Measurements from ENCODE around the gene TMEM207. TPM values are rescaled to one million over a fixed set of nuclear protein-coding genes. Genes with fewer than 3 reads are reported as not detected.

TMEM207 gene
- total RNA-seq, 1 donor = not detected

DNA sequence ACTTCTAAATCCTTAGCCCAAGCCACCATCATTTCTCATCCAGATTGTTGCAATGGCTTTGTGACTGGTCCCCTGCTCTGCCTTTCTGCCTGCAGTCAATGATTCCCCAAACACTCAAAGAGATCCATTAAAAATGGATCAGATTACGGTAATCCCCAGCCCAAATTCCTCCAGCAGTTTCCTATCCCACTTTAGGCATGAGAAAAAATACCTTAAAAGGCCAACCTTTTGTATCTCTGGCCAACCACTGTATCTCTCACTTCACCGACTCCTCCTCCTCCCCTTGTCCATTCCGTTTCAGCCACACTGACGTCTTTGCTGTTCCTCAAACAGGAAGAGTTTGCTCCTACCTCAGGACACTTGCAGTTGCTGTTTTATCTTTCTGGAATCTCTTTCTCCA, 43.3 kb upstream of the TMEM207 start:
- no peaks in the 10 kb centered on the region for H3K27me3 ChIP-seq (ENCODE audit: insufficient read depth, low read length)
- H3K36me3 ChIP-seq (ENCODE audit: insufficient read depth, low read length) = no peaks in the 10 kb centered on the region
- no peaks in the 10 kb centered on the region for H3K79me2 ChIP-seq (ENCODE audit: insufficient read depth, low read length)
- TF ChIP-seq, protein P1, sequence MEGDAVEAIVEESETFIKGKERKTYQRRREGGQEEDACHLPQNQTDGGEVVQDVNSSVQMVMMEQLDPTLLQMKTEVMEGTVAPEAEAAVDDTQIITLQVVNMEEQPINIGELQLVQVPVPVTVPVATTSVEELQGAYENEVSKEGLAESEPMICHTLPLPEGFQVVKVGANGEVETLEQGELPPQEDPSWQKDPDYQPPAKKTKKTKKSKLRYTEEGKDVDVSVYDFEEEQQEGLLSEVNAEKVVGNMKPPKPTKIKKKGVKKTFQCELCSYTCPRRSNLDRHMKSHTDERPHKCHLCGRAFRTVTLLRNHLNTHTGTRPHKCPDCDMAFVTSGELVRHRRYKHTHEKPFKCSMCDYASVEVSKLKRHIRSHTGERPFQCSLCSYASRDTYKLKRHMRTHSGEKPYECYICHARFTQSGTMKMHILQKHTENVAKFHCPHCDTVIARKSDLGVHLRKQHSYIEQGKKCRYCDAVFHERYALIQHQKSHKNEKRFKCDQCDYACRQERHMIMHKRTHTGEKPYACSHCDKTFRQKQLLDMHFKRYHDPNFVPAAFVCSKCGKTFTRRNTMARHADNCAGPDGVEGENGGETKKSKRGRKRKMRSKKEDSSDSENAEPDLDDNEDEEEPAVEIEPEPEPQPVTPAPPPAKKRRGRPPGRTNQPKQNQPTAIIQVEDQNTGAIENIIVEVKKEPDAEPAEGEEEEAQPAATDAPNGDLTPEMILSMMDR (IDR thresholded peaks at IDR 0.05; ENCODE audit: extremely low read depth, low read depth, low read length) = no peak
- DNase-seq (ENCODE audit: insufficient read length, low spot score, missing footprints) = no peak
- H3K4me1 ChIP-seq (ENCODE audit: insufficient read depth, low read length) = peaks cover 20% of the 10 kb centered on the region
- H3K9me3 ChIP-seq (ENCODE audit: low read depth, low read length) = no peaks in the 10 kb centered on the region
- H4K20me1 ChIP-seq (ENCODE audit: insufficient read depth, low read length) = no peaks in the 10 kb centered on the region
- H3K4me3 ChIP-seq (ENCODE audit: insufficient read depth, low read length) = no peak overlapping the region
- H3K27ac ChIP-seq (ENCODE audit: low read depth, low read length) = no peak overlapping the region
- H3K4me2 ChIP-seq (ENCODE audit: insufficient read depth, low read length) = no peak overlapping the region
- no peak overlapping the region for H2AFZ ChIP-seq (ENCODE audit: low read length)

DNA sequence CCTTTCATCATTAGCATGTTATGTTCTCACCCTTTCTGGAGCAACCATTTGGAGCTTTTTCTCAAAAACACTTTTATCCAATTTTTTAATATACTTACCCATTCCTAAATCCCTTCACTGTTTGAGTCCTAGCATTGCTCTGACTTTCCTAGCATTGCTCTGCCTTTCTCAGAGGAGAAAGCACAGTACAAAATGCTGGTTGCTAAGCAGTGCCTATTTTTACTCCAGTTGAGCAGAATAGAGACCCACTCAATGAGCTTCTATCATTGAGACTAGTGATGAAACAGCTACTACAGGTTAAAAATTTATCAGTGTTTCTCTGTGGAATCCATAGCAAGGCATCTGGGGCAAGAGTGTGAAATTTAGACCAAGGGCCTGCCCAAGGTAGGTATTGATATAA, 42.4 kb upstream of the TMEM207 start:
- no peaks in the 10 kb centered on the region for H3K27me3 ChIP-seq (ENCODE audit: insufficient read depth, low read length)
- no peaks in the 10 kb centered on the region for H3K9me3 ChIP-seq (ENCODE audit: low read depth, low read length)
- DNase-seq (ENCODE audit: insufficient read length, low spot score, missing footprints) = no peak
- TF ChIP-seq, protein P1 (IDR thresholded peaks at IDR 0.05; ENCODE audit: extremely low read depth, low read depth, low read length) = no peak
- H3K4me3 ChIP-seq (ENCODE audit: insufficient read depth, low read length) = no peak overlapping the region
- peaks cover 20% of the 10 kb centered on the region for H3K4me1 ChIP-seq (ENCODE audit: insufficient read depth, low read length)
- H3K36me3 ChIP-seq (ENCODE audit: insufficient read depth, low read length) = no peaks in the 10 kb centered on the region
- H4K20me1 ChIP-seq (ENCODE audit: insufficient read depth, low read length) = no peaks in the 10 kb centered on the region
- no peak overlapping the region for H2AFZ ChIP-seq (ENCODE audit: low read length)
- no peaks in the 10 kb centered on the region for H3K79me2 ChIP-seq (ENCODE audit: insufficient read depth, low read length)
- H3K27ac ChIP-seq (ENCODE audit: low read depth, low read length) = no peak overlapping the region
- H3K4me2 ChIP-seq (ENCODE audit: insufficient read depth, low read length) = no peak overlapping the region

DNA sequence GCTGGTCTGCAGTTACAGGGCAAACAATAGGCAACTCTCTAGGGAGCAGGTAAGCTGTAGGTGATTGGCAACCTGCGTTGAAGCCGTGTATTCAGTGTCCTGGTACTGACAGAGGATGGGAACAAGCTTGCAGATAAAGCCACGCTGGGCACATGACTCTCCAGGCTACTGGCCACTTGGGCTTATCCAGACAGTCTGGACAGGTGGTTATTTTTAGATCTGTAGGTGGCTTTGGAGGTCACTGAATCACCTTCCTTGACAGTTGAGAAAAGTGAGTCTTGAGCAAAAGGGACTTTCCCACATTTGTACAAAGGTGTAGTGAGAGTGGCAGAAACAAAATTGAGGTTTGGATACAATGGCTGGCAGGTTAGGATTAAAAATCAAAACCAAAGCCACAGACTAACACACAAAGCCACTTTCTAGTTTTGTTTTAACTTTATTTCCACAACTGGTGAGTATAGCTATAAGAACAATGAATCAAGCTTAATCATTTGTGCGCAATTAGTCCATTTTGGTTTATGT, 41.9 kb upstream of the TMEM207 start:
- no peaks in the 10 kb centered on the region for H3K79me2 ChIP-seq (ENCODE audit: insufficient read depth, low read length)
- H2AFZ ChIP-seq (ENCODE audit: low read length) = no peak overlapping the region
- peaks cover 18% of the 10 kb centered on the region for H3K4me1 ChIP-seq (ENCODE audit: insufficient read depth, low read length)
- H3K36me3 ChIP-seq (ENCODE audit: insufficient read depth, low read length) = no peaks in the 10 kb centered on the region
- no peak for DNase-seq (ENCODE audit: insufficient read length, low spot score, missing footprints)
- no peak overlapping the region for H3K4me2 ChIP-seq (ENCODE audit: insufficient read depth, low read length)
- no peaks in the 10 kb centered on the region for H4K20me1 ChIP-seq (ENCODE audit: insufficient read depth, low read length)
- no peaks in the 10 kb centered on the region for H3K27me3 ChIP-seq (ENCODE audit: insufficient read depth, low read length)
- TF ChIP-seq, protein P1 (IDR thresholded peaks at IDR 0.05; ENCODE audit: extremely low read depth, low read depth, low read length) = no peak
- H3K27ac ChIP-seq (ENCODE audit: low read depth, low read length) = no peak overlapping the region
- no peak overlapping the region for H3K4me3 ChIP-seq (ENCODE audit: insufficient read depth, low read length)
- H3K9me3 ChIP-seq (ENCODE audit: low read depth, low read length) = no peaks in the 10 kb centered on the region

DNA sequence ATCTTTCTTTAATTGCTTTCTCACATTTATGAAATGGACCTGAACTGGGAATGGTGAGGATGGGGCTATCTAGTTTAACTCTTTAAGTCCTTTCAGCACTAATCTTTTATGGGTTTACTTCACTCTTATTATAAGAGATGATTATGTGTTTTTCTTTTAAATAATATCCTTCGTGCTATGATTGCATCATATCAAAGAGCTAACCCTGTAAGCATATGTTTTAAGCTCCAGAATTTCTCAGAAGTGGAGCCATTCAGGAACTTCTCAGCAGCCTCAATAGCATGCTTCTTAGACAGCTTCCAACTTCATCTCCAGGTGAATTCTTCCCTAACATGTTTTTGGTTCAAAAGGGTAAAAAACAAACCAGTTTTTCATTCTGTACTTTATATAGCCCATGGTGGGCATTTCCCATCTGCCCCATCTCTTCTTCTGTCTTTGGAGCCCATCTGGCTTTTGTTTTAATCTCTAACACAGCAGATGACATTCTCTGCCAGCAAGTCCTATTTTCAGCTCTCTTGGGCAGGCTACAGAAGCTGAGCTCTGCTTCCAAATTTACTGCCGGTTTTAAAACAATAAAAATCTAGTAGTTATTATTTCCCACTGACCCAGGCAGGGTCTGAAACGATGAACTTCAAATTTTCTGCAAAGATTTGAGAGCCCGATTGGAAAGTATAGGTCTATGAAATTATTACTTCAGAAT, 37.4 kb upstream of the TMEM207 start:
- H4K20me1 ChIP-seq (ENCODE audit: insufficient read depth, low read length) = no peaks in the 10 kb centered on the region
- DNase-seq (ENCODE audit: insufficient read length, low spot score, missing footprints) = no peak
- H3K4me3 ChIP-seq (ENCODE audit: insufficient read depth, low read length) = no peak overlapping the region
- peaks cover 2% of the 10 kb centered on the region for H3K4me1 ChIP-seq (ENCODE audit: insufficient read depth, low read length)
- H3K4me2 ChIP-seq (ENCODE audit: insufficient read depth, low read length) = no peak overlapping the region
- H3K27me3 ChIP-seq (ENCODE audit: insufficient read depth, low read length) = no peaks in the 10 kb centered on the region
- H3K79me2 ChIP-seq (ENCODE audit: insufficient read depth, low read length) = no peaks in the 10 kb centered on the region
- H3K27ac ChIP-seq (ENCODE audit: low read depth, low read length) = no peak overlapping the region
- no peaks in the 10 kb centered on the region for H3K36me3 ChIP-seq (ENCODE audit: insufficient read depth, low read length)
- H3K9me3 ChIP-seq (ENCODE audit: low read depth, low read length) = no peaks in the 10 kb centered on the region
- TF ChIP-seq, protein P1 (IDR thresholded peaks at IDR 0.05; ENCODE audit: extremely low read depth, low read depth, low read length) = no peak
- H2AFZ ChIP-seq (ENCODE audit: low read length) = no peak overlapping the region

All from osteoblast (primary cell).